ENCODE data around the gene BAIAP2L1.
"Not testable (repeated sequence)": the region's sequence is repeated elsewhere in the genome, so short reads cannot be mapped to it uniquely, and the experiment has no call there.

BAIAP2L1 gene

GRCh38 chr7:98317366-98318040 lies 83.4 kb downstream of the BAIAP2L1 start:
- DNase-seq, result no peak

- DNase-seq, result not testable (repeated sequence)
These were observed 84.8 kb downstream of the BAIAP2L1 start for GRCh38 chr7:98315994-98316527.

DNA sequence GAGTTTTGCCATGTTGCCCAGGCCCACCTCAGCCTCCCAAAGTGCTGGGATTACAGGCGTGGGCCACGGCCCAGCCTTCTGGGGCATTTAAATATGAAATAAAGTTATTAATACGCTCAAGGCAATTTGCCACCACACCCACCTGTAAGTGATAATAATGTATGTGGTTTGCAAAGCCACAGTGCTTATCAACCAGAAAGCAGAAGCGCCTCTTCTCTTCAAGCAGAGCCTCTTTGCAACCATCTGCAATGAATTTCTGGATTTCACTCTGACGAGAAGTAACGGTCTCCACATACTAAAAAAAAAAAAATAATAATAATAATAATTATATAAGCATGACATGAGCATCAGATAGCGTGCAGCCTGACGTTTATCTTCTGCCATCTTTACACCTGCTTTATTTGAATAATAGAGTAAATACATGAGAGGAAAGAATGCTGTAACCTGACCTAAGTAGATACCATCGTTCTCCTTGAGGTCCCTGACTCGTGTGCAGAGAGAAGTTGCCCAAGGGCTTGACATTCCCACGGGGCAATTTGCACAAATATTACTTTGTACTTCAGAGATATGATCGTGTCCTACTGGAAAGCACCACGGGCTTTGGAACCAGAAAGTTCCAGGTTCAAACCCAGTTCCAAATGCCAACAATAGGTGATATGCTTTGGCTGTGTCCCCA lies 85.4 kb downstream of the BAIAP2L1 start:
- no peak for DNase-seq

DNA sequence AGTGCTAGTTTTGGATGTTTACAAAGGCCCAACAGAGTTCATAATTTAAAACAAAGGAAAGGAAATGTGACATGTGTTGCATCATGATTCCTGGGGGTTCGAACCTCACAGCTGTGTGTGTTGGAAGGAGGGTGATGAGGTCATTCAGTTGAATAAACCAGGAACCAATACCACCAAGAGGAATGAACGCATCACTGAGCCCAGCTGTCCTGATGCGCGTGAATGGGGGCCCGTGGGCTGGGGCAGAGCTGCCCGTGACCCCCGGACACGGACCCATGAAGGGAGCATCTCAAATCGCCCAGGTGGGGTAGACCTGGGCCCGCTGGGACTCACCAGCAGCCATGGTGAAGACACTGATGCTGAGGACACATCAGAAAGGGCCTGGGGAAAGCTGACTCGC lies 86.4 kb downstream of the BAIAP2L1 start:
- DNase-seq, result no peak

DNA sequence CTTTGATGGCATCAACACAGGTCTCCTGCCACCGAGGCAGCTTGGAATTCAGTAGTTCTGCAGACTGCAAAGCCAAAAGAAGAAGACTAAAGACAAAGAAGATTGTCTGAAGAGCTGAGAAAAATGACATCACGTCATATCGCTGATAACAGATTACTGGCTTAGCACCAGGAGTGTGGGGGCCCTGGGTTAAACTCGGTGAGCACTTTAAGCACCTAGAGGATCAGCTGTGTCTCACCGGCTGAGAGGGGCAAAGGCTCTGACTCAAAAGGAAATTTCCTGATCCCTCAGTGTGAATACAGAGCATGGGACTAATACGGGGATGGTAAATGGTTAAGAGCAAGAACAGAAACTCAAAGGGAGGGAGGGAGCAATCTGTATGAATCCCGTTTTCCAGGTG lies 88.7 kb downstream of the BAIAP2L1 start:
- no peak for DNase-seq

GRCh38 chr7:98309566-98309965 lies 91.3 kb downstream of the BAIAP2L1 start:
- no peak for DNase-seq

GRCh38 chr7:98307971-98308466 lies 92.9 kb downstream of the BAIAP2L1 start:
- no peak for DNase-seq

- DNase-seq, result no peak
These were observed 94.8 kb downstream of the BAIAP2L1 start for GRCh38 chr7:98305951-98306535.

- no peak for DNase-seq
These were observed 97.0 kb downstream of the BAIAP2L1 start for GRCh38 chr7:98303906-98304305.

- no peak for DNase-seq
These were observed 97.6 kb downstream of the BAIAP2L1 start for GRCh38 chr7:98303176-98303865.

DNA sequence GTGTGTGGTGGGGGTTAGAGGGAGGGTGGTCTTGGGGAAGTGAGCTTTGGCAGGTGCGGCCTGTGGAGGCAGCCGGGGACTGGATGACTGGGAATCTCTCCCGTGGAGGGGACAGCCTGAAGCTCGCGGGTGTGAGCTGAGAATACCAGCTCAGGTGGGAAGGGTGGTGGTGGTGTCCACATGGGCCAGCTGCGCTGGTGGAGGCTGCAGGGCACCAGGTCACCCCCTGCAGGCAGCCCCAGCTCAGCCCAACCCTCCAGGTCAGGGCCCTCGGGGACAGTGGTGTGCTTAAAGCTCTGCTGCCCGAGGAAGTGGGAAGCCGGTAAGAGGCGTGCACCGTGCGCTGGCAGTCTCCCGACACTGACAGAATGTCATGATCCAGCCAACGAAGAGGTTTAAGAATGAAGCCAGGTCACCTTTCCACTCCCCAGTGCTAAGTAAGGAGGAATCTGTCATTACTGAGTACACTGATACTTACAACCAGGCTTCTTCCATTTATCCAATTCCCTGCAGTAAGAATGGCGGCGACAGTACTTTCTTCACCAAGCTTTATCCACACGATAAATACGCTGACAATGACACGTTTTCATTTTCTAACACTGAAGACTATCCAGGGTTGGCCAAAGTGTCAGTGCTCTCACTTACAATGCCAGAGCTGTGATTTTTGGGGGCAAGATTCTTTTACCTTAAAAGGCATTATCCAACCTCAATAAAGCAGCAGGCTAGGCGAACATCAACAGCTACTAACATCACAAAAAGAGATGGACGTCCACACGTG lies 99.0 kb downstream of the BAIAP2L1 start:
- no peak for DNase-seq

- DNase-seq, result peak; percentile 17
These were observed 100.1 kb downstream of the BAIAP2L1 start for GRCh38 chr7:98300595-98301372.

GRCh38 chr7:98297626-98298286 lies 103.1 kb downstream of the BAIAP2L1 start:
- DNase-seq, result peak; percentile 13

DNA sequence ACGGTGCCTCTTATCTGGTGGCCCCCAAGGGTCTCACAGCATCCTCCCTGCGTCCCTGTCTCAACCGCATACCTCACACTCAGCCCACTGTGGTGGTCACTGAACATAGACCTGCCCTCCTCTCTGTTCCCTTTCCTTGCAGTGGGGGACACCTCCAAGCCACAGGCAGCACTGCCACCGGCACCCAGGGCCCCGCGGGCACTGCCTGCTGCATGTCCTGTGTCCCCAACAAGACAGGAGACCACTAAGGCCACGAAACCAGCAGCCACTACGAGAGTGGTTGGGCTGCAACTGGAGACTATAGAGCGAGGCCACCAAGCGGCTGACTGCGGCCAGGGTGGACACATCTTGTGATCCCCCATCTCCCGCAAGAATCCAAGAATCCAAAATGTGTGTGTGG lies 104.1 kb downstream of the BAIAP2L1 start:
- DNase-seq, result peak; percentile 18

DNA sequence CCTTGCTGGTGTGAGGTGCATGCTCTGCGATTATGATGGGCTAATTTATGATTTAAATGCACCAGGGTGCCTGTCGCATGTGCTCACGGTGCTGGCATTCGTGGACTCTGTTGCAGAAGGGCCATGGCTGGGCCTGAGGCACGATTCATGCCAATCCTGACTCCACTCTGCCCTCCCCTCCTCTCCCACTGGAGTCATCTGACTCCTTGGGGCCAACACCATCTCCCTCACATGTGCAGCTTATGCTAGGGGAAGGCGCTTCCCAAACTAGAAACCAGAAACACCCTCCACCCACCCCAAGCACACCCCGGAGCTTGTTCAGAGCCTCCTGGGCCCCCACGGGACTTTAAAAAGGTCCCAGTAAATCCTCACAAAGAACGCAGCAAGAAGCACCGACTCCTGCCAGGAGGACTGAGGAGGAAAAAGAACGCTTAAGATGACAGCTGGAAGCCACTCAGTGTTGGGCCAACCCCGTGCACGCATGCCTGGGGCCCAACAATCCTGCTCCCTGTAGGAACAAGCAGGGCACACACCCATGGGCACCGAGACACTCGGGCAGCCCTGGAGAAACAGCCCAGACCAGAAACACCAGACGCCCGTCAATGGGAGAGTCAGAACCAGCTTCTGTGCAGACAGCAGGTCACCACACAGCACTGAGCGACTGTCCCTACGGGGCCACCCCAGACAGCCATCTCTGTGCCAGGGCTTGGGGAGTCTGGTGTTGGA lies 105.3 kb downstream of the BAIAP2L1 start:
- peak; percentile 25 for DNase-seq

GRCh38 chr7:98294798-98295382 lies 106.0 kb downstream of the BAIAP2L1 start:
- DNase-seq, result peak; percentile 51

DNA sequence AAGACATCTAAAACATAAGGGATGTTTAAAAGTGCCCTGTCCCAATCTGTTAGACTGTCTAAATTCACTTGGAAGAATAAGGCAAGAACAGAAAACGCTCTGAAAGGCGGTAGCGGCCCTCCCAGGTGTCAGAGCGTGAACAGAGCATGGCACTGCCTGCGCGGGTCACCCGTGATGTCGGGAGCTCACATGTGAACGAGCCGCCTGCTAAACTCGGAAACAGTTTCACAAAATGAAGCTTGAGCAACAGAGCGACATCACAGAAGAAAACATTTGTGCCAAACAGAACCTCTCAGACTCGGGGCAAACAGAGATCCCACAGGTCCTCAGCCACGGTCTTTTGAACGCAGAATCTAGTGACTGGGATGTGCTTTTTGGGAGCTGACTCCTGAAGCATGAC lies 106.6 kb downstream of the BAIAP2L1 start:
- DNase-seq, result peak; percentile 19

GRCh38 chr7:98293746-98294145 lies 107.1 kb downstream of the BAIAP2L1 start:
- peak; percentile 3 for DNase-seq

DNA sequence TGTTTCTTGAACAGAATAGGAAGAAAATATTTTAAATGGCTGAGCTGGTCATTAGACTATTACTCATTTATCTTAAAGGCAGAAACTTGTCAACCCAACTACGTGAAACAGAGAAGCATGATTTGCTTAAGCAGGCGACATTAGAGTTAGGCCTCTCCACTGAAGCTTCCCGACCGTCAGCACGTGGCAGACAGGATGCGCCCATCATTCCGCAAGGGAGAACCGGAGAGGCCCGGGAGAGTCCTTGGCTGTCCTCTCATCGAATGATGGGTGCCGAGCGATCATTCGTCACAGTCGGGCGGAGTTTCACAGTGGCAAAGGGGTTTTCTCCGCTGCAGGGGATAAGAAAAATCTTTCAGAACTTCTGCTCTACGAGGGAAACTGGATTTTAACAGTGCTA lies 107.6 kb downstream of the BAIAP2L1 start:
- DNase-seq, result peak; percentile 15

DNA sequence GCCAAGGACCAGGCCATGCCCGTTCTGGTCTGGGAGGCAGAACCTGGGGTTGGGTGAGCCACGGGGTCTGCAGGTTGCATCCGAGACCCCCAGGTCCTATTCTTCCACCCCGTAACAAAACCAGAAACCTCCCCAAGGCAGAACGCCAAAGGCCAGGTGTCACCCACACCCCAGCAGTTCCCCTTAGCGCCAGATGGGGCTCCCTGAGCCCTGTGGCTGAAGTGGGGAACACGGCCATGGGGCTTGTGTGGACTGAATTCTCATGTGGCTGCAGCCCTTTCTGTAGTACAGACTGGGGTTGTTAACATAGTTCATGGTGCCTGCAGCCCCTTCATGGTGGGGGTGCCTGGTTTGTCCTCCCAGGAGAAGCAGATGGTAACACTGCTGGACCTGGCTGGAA lies 109.2 kb downstream of the BAIAP2L1 start:
- DNase-seq, result no peak
